IMR-90 (cell line): ENCODE measurements around the gene TMEM86B. TPM values are rescaled to one million over a fixed set of nuclear protein-coding genes. Genes with fewer than 3 reads are reported as not detected.
A peak's percentile ranks its signal among the peaks of the same experiment; 100 is the strongest.

Experiments
- ATAC-seq: fragments of 200-7000 bp; cut with Tn5 transposase; 2 replicates; pipeline ENCODE4 v1.9.1; 2020; ENCODE audit warnings: low read depth, mild to moderate bottlenecking, moderate library complexity
- BruUV-seq: library from RNA; stranded (reverse); fragments of 400-500 nt; replicated peaks from 2 replicates; lab custom pipeline; 2021; lab: Mats Ljungman, UMichigan
- CTCF ChIA-PET: fragments of 300-600 bp; formaldehyde crosslinking; extraction: SDS; loops from one replicate; lab custom pipeline; 2021; ENCODE audit warnings: antibody characterized with exemption; lab: Yijun Ruan, JAX
- POLR2A ChIA-PET: fragments of 300-600 bp; sonication (Branson Sonifier 250); formaldehyde crosslinking; loops from one replicate; lab custom pipeline; 2022; ENCODE audit warnings: antibody characterized with exemption; ENCODE audit not compliant: unreplicated experiment; lab: Charles Lee
- DNase-seq: peaks from one replicate; pipeline ENCODE4 v3.0.0; 2013
- H2AFZ ChIP-seq: replicated peaks from 2 replicates; pipeline ENCODE3; 2013; ENCODE audit warnings: low read length, mild to moderate bottlenecking; ENCODE audit not compliant: poor library complexity
- H2AK5ac ChIP-seq: 2 replicates; pipeline ENCODE4 v1.6.1; 2013; ENCODE audit warnings: low read depth, low read length, inconsistent platforms
- H2AK9ac ChIP-seq: replicated peaks from 2 replicates; pipeline ENCODE3; 2013; ENCODE audit warnings: mild to moderate bottlenecking, low read depth, low read length, moderate library complexity; ENCODE audit not compliant: poor library complexity
- H2BK120ac ChIP-seq: 2 replicates; pipeline ENCODE4 v1.6.1; 2013; ENCODE audit warnings: low read depth, low read length, inconsistent platforms
- H2BK15ac ChIP-seq: 3 replicates; pipeline ENCODE4 v1.6.1; 2013; ENCODE audit warnings: low read depth, low read length, inconsistent platforms
- H2BK20ac ChIP-seq: 2 replicates; pipeline ENCODE4 v1.6.1; 2013; ENCODE audit warnings: low read depth, mild to moderate bottlenecking, inconsistent platforms, low read length, moderate library complexity
- H2BK5ac ChIP-seq: 2 replicates; pipeline ENCODE4 v1.6.1; 2013; ENCODE audit warnings: mild to moderate bottlenecking, low read depth, low read length, inconsistent platforms; ENCODE audit not compliant: poor library complexity, severe bottlenecking
- H3K14ac ChIP-seq: replicated peaks from 2 replicates; pipeline ENCODE4 v1.6.1; 2013; ENCODE audit warnings: low read depth, low read length, inconsistent platforms
- H3K18ac ChIP-seq: 2 replicates; pipeline ENCODE4 v1.6.1; 2013; ENCODE audit warnings: low read depth, low read length, control low read depth
- H3K23ac ChIP-seq: 2 replicates; pipeline ENCODE4 v1.6.1; 2013; ENCODE audit warnings: low read depth, low read length, inconsistent platforms
- H3K27ac ChIP-seq: 2 replicates; pipeline ENCODE4 v1.5.1; 2013; ENCODE audit warnings: mild to moderate bottlenecking, control low read depth, low read length; ENCODE audit not compliant: insufficient read depth
- H3K27me3 ChIP-seq: 2 replicates; pipeline ENCODE4 v1.6.1; 2013; ENCODE audit warnings: low read length; ENCODE audit not compliant: control insufficient read depth, insufficient read depth
- H3K36me3 ChIP-seq: 2 replicates; pipeline ENCODE4 v1.6.1; 2013; ENCODE audit warnings: low read length, mixed read lengths; ENCODE audit not compliant: control insufficient read depth, insufficient read depth
- H3K4ac ChIP-seq: 2 replicates; pipeline ENCODE4 v1.6.1; 2013; ENCODE audit warnings: low read depth, low read length, inconsistent platforms
- H3K4me1 ChIP-seq: 2 replicates; pipeline ENCODE4 v1.6.1; 2013; ENCODE audit warnings: low read length, mixed read lengths; ENCODE audit not compliant: control insufficient read depth, insufficient read depth
- H3K4me2 ChIP-seq: 2 replicates; pipeline ENCODE4 v1.6.1; 2013; ENCODE audit warnings: low read depth, mild to moderate bottlenecking, control low read depth, low read length, moderate library complexity
- H3K4me3 ChIP-seq: 2 replicates; pipeline ENCODE4 v1.5.1; 2013; ENCODE audit warnings: low read depth, mild to moderate bottlenecking, control low read depth, low read length, moderate library complexity; ENCODE audit not compliant: insufficient read depth
- H3K56ac ChIP-seq: 2 replicates; pipeline ENCODE4 v1.6.1; 2013; ENCODE audit warnings: low read length, inconsistent platforms; ENCODE audit not compliant: insufficient read depth; ENCODE audit errors: extremely low read depth
- H3K79me1 ChIP-seq, 2 experiments: 2 replicates each; pipeline ENCODE4 v1.6.1; 2013; ENCODE audit warnings: low read length in 2 of 2, inconsistent platforms in 1 of 2, low read depth in 1 of 2
- H3K9ac ChIP-seq: 2 replicates; pipeline ENCODE4 v1.6.1; 2013; ENCODE audit warnings: low read depth, low read length, control low read depth
- H3K9me1 ChIP-seq: 2 replicates; pipeline ENCODE4 v1.6.1; 2013; ENCODE audit warnings: low read length, inconsistent platforms; ENCODE audit not compliant: insufficient read depth
- H3K9me3 ChIP-seq: 2 replicates; pipeline ENCODE4 v1.6.1; 2013; ENCODE audit warnings: low read length; ENCODE audit not compliant: control insufficient read depth, insufficient read depth
- H4K20me1 ChIP-seq: 2 replicates; pipeline ENCODE4 v1.6.1; 2013; ENCODE audit warnings: low read length, inconsistent platforms; ENCODE audit not compliant: insufficient read depth
- H4K5ac ChIP-seq: 2 replicates; pipeline ENCODE4 v1.6.1; 2013; ENCODE audit warnings: mild to moderate bottlenecking, low read depth, low read length, control low read depth
- H4K8ac ChIP-seq, 2 experiments: 2 replicates each; pipeline ENCODE4 v1.6.1; 2013; ENCODE audit warnings: low read depth in 2 of 2, low read length in 2 of 2, control low read depth in 1 of 2, inconsistent platforms in 1 of 2
- H4K91ac ChIP-seq: 2 replicates; pipeline ENCODE4 v1.6.1; 2013; ENCODE audit warnings: low read depth, low read length, inconsistent platforms; ENCODE audit not compliant: insufficient read depth
- BHLHE40 ChIP-seq: fragments of 150-350 bp; IDR thresholded peaks from 2 replicates; pipeline ENCODE4 v1.6.1; 2016; ENCODE audit warnings: mild to moderate bottlenecking, low read depth, low read length
- CEBPB ChIP-seq: IDR thresholded peaks from 2 replicates; pipeline ENCODE4 v1.6.1; 2012; ENCODE audit warnings: low read depth, low read length, improper control_type of control experiment
- FOS ChIP-seq: fragments of 150-350 bp; IDR thresholded peaks from 2 replicates; pipeline ENCODE4 v1.6.1; 2016; ENCODE audit warnings: low read depth, low read length
- MAFK ChIP-seq: IDR thresholded peaks from 2 replicates; pipeline ENCODE4 v1.6.1; 2012; ENCODE audit warnings: low read depth, low read length, improper control_type of control experiment
- MXI1 ChIP-seq: IDR thresholded peaks from 2 replicates; pipeline ENCODE4 v1.6.1; 2012; ENCODE audit warnings: low read depth, mild to moderate bottlenecking, low read length, moderate library complexity, borderline replicate concordance
- NFE2L2 ChIP-seq: fragments of 150-350 bp; IDR thresholded peaks from 2 replicates; pipeline ENCODE4 v1.6.1; 2016; ENCODE audit warnings: low read depth, mild to moderate bottlenecking, low read length
- RAD21 ChIP-seq: IDR thresholded peaks from 2 replicates; pipeline ENCODE4 v1.6.1; 2012; ENCODE audit warnings: low read length, improper control_type of control experiment
- RCOR1 ChIP-seq: IDR thresholded peaks from 2 replicates; pipeline ENCODE4 v1.6.1; 2012; ENCODE audit warnings: mild to moderate bottlenecking, low read length, improper control_type of control experiment; ENCODE audit not compliant: insufficient replicate concordance
- RFX5 ChIP-seq: IDR thresholded peaks from 2 replicates; pipeline ENCODE4 v1.8.0; 2012; ENCODE audit warnings: low read depth, mild to moderate bottlenecking, low read length, moderate library complexity
- SMC3 ChIP-seq: fragments of 150-350 bp; IDR thresholded peaks from 2 replicates; pipeline ENCODE4 v1.6.1; 2016; ENCODE audit warnings: low read depth, mild to moderate bottlenecking, antibody characterized with exemption, low read length, moderate library complexity
- WGBS, 2 experiments: methylation state at CpG; one replicate each; pipeline versions ENCODE4 v1.1.5 to v1.1.7; 2013; ENCODE audit warnings: missing lambda C conversion rate in 2 of 2; ENCODE audit not compliant: insufficient read length in 1 of 2; ENCODE audit errors: extremely low coverage in 2 of 2; 5-methylcytosine and 5-hydroxymethylcytosine counted together
- dilution Hi-C: fragments of 300-500 bp; cut with HindIII; formaldehyde crosslinking; loops from one replicate; pipeline ENCODE4 v1.14.3; 2018; ENCODE audit warnings: low sequenced_read_pairs; ENCODE audit not compliant: unreplicated experiment
- in situ Hi-C: fragments of 300-500 bp; cut with MboI; formaldehyde crosslinking; loops from 3 replicates; pipeline ENCODE4 v1.14.3; 2019; ENCODE audit warnings: low sequenced_read_pairs, inconsistent platforms, mixed read lengths
- intact Hi-C: fragments of 100-400 bp; cut with micrococcal nuclease; formaldehyde crosslinking; loops from 2 replicates; pipeline ENCODE4 v1.10.0; 2022
- polyA plus RNA-seq, 3 experiments: library from polyadenylated mRNA; depleted of rRNA; stranded (reverse); fragments of >200 nt; gene quantifications; 2 replicates each; pipeline ENCODE4 v1.2.3, GENCODE V29; 2012; ENCODE audit warnings: low replicate concordance in 1 of 3
- total RNA-seq: library from RNA; depleted of rRNA; stranded (reverse); fragments of >200 nt; gene quantifications from 2 replicates; pipeline ENCODE4 v1.2.3, GENCODE V29; 2012
- TF ChIP-seq, protein P1 (sequence below): fragments of 150-350 bp; IDR thresholded peaks from 2 replicates; pipeline ENCODE4 v1.6.1; 2016; ENCODE audit warnings: low read depth, mild to moderate bottlenecking, low read length, moderate library complexity, borderline replicate concordance
- TF ChIP-seq, protein P2 (sequence below): fragments of 150-350 bp; IDR thresholded peaks from 2 replicates; pipeline ENCODE4 v1.6.1; 2017; ENCODE audit warnings: mild to moderate bottlenecking, antibody characterized with exemption, low read length, low read depth
- TF ChIP-seq, protein P3 (sequence below): conservative IDR thresholded peaks from 2 replicates; pipeline ENCODE4 v1.5.1; 2012; ENCODE audit warnings: mild to moderate bottlenecking, low read depth, low read length, improper control_type of control experiment

The TMEM86B gene
- total and polyA plus RNA-seq, 2 of the 4 experiments (the other 2 are of a cell fraction): 0.18 to 2.4 TPM

DNA sequence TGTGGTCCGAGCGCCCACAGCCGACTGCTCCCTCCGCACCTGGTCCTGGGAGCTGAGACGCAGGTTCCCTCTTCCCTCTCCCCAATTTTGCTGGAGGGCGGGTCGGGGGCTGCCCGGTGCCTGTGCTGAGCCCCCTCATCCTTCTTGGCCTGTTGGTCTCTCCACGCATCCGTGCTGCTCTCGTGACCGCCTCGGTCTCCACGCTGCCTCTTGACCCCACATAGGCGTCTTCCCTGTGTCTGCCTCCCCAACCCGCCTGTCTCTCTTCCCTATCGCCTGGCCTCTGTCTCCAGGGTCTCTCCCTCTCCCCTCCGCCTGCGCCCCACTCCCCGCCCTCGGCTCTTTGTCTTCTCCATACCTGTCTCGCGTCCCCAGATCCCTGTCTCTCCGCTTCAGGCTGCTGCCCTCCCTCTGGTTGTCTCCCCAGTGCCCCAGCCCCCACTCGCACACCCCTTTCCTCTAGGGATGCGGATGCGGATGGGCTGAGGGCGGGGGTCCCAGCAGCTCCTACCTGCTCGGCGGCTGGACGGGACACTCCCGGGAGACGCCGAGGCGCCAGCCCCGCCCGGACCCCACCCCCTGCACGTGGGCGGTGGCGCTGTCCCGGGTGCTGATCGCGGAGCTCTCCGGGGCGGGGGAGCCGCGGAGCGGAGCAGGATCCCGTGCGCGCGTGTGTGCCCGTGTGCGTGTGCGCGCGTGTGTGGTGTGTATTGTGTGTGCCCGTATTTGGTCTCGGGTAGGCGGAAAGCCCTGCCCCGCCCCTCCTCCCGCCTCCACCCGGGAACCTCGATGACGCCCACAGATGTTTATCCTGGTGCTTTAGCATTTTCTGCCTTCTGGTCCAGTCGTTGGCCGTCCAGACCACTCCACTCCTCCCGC lies 48.7 kb downstream of the TMEM86B start, which contains the start of gene SYT5:
TSS of gene SYT5 (minus strand) at position 684 of the 879 bp plus-strand sequence. CDS start 1,248 bp downstream, outside the sequence.
- in situ Hi-C loops (no loop called here), intact Hi-C loops (loop anchor here (1.0 kb wide), 1 partner anchor 36 kb away; no protein-coding TSS in a partner anchor), dilution Hi-C loops (no loop called here)
- Histone ChIP-seq H3K9me3 (no peaks in the 10 kb centered on the region), H2AFZ (peak within 1 kb of the TSS; percentile 92), H4K20me1 (peaks cover 8% of the 10 kb centered on the region), H3K14ac (no peak within 1 kb of the TSS), H3K4me3 (peak within 1 kb of the TSS; percentile 49), H3K9me1 (no peaks in the 10 kb centered on the region), H4K8ac (no peak within 1 kb of the TSS), H4K5ac (no peak within 1 kb of the TSS), H3K9ac (no peak within 1 kb of the TSS), H2BK20ac (no peak within 1 kb of the TSS), H4K91ac (no peak within 1 kb of the TSS; the same call in 1 of the 2 replicates), H2BK120ac (no peak within 1 kb of the TSS), H3K23ac (no peak within 1 kb of the TSS), H3K4me2 (peak within 1 kb of the TSS; percentile 98), H2AK9ac (peak within 1 kb of the TSS; percentile 70), H3K56ac (no peak within 1 kb of the TSS), H2BK15ac (no peak within 1 kb of the TSS), H3K36me3 (no peaks in the 10 kb centered on the region), H2BK5ac (no peak within 1 kb of the TSS), H3K18ac (no peak within 1 kb of the TSS), H3K27ac (no peak within 1 kb of the TSS), H3K4ac (no peak within 1 kb of the TSS), H2AK5ac (no peak within 1 kb of the TSS; the same call in 1 of the 2 replicates), H3K27me3 (peaks cover 34% of the 10 kb centered on the region), H3K79me1 (no peaks in the 10 kb centered on the region), H3K4me1 (peaks cover 4% of the 10 kb centered on the region)
- POLR2A ChIA-PET: no interaction called here
- ATAC-seq (peak; percentile 82), DNase-seq (no peak)
- WGBS, 2 experiments: 1% methylated on average over 13 of the region's 68 CpGs; no CpG with 5 or more reads in 1 of the 2 experiments
- BruUV-seq: no TSS peak
- CTCF ChIA-PET: no interaction called here
- TF ChIP-seq MXI1 (peak; percentile 85; the same call in 1 of the 2 replicates), RCOR1 (no peak), SMC3 (no peak), NFE2L2 (no peak), FOS (no peak), CEBPB (no peak), BHLHE40 (peak; percentile 79), MAFK (no peak), RFX5 (no peak), RAD21 (no peak)
- TF ChIP-seq, protein P1, sequence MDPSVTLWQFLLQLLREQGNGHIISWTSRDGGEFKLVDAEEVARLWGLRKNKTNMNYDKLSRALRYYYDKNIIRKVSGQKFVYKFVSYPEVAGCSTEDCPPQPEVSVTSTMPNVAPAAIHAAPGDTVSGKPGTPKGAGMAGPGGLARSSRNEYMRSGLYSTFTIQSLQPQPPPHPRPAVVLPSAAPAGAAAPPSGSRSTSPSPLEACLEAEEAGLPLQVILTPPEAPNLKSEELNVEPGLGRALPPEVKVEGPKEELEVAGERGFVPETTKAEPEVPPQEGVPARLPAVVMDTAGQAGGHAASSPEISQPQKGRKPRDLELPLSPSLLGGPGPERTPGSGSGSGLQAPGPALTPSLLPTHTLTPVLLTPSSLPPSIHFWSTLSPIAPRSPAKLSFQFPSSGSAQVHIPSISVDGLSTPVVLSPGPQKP: no peak
- TF ChIP-seq, protein P2, sequence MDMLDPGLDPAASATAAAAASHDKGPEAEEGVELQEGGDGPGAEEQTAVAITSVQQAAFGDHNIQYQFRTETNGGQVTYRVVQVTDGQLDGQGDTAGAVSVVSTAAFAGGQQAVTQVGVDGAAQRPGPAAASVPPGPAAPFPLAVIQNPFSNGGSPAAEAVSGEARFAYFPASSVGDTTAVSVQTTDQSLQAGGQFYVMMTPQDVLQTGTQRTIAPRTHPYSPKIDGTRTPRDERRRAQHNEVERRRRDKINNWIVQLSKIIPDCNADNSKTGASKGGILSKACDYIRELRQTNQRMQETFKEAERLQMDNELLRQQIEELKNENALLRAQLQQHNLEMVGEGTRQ: peak; percentile 63; the same call in 1 of the 2 replicates
- TF ChIP-seq, protein P3, sequence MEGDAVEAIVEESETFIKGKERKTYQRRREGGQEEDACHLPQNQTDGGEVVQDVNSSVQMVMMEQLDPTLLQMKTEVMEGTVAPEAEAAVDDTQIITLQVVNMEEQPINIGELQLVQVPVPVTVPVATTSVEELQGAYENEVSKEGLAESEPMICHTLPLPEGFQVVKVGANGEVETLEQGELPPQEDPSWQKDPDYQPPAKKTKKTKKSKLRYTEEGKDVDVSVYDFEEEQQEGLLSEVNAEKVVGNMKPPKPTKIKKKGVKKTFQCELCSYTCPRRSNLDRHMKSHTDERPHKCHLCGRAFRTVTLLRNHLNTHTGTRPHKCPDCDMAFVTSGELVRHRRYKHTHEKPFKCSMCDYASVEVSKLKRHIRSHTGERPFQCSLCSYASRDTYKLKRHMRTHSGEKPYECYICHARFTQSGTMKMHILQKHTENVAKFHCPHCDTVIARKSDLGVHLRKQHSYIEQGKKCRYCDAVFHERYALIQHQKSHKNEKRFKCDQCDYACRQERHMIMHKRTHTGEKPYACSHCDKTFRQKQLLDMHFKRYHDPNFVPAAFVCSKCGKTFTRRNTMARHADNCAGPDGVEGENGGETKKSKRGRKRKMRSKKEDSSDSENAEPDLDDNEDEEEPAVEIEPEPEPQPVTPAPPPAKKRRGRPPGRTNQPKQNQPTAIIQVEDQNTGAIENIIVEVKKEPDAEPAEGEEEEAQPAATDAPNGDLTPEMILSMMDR: no peak
